Cardiac fibroblast (primary cell): ENCODE results near the gene REXO1.
"Not testable (repeated sequence)": the region's sequence is repeated elsewhere in the genome, so short reads cannot be mapped to it uniquely, and the experiment has no call there.

ENCODE experiments used
- DNase-seq, 2 donors: peaks; one replicate each; pipeline versions ENCODE4 v3.0.0 to v3.0.0-alpha.2; 2010; ENCODE audit warnings: low read depth in 2 of 2
- H3K4me3 ChIP-seq, 2 donors: replicated peaks in 1 of 2; 1 replicate in 1 of 2; 2 replicates in 1 of 2; pipeline ENCODE4 v1.5.1; 2011; ENCODE audit warnings: low read depth in 2 of 2, low read length in 2 of 2, mild to moderate bottlenecking in 2 of 2, moderate library complexity in 1 of 2
- CTCF ChIP-seq: IDR thresholded peaks from one replicate; pipeline ENCODE4 v1.5.1; 2011; ENCODE audit warnings: low read depth, mild to moderate bottlenecking, low read length, inconsistent platforms

REXO1 gene

GRCh38 chr19:1799695-1800342 lies 48.5 kb downstream of the REXO1 start:
- DNase-seq: no peak
- H3K4me3 ChIP-seq: no peak overlapping the region
- TF ChIP-seq CTCF: no peak

GRCh38 chr19:1797313-1797712 lies 51.0 kb downstream of the REXO1 start:
- DNase-seq, H3K4me3 ChIP-seq: not testable (repeated sequence)

- DNase-seq: no peak
Observed at GRCh38 chr19:1796395-1797142, 51.7 kb downstream of the REXO1 start.

GRCh38 chr19:1794424-1795172 lies 53.7 kb downstream of the REXO1 start:
- no peak overlapping the region for H3K4me3 ChIP-seq
- no peak for TF ChIP-seq CTCF
- no peak for DNase-seq

More at GRCh38 chr19:1796395-1797142, 51.7 kb downstream of the REXO1 start:
- no peak for TF ChIP-seq CTCF
- H3K4me3 ChIP-seq: no peak overlapping the region

- no peak for TF ChIP-seq CTCF
- H3K4me3 ChIP-seq: no peak overlapping the region
- no peak for DNase-seq
Observed at GRCh38 chr19:1791879-1792278, 56.4 kb downstream of the REXO1 start.

GRCh38 chr19:1790054-1790792 lies 58.1 kb downstream of the REXO1 start:
- H3K4me3 ChIP-seq: no peak overlapping the region
- no peak for DNase-seq
- no peak for TF ChIP-seq CTCF
